Measurements from ENCODE around the gene HOXC13. TPM values are rescaled to one million over a fixed set of nuclear protein-coding genes. Genes with fewer than 3 reads are reported as not detected.

The HOXC13 gene
- total and polyA plus RNA-seq, 9 of the 15 experiments (the other 6 are each of a cell fraction or from before 2014, with no cell fraction given) = 0.03 to 0.29 (median 0.17) TPM; not detected in 2

DNA sequence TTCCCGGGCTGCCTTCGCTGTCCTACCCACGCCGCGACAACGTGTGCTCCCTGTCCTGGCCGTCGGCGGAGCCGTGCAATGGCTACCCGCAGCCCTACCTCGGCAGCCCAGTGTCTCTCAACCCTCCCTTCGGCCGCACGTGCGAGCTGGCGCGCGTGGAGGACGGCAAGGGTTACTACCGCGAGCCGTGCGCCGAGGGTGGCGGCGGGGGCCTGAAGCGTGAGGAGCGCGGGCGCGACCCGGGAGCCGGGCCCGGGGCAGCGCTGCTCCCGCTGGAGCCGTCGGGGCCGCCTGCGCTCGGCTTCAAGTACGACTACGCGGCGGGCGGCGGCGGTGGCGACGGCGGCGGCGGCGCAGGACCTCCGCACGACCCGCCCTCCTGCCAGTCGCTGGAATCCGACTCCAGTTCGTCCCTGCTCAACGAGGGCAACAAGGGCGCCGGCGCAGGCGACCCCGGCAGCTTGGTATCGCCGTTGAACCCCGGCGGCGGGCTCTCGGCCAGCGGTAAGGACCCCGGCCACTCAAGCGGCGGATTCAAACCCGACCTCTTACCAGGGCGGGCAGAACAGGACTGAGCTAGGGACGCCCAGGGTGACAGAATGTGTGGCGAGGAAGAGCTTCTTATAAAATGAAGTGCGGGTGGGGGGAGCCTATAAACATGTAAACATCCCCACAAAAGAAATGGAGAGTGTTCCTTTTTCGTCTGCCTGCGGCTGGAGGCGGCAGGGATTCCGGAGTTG lies 16.6 kb downstream of the HOXC13 start (continued):
- TF ChIP-seq PHB (CRISPR knock-in tag; IDR thresholded peaks at IDR 0.05) (no peak), RBM14 (IDR thresholded peaks at IDR 0.05; ENCODE audit: borderline replicate concordance, insufficient read depth, low read depth, low read length) (no peak), CBFB (CRISPR knock-in tag; IDR thresholded peaks at IDR 0.05) (no peak), PPARD (CRISPR knock-in tag; IDR thresholded peaks at IDR 0.05) (no peak), ZNF77 (CRISPR knock-in tag; IDR thresholded peaks at IDR 0.05) (no peak)
- TF ChIP-seq, protein P1, sequence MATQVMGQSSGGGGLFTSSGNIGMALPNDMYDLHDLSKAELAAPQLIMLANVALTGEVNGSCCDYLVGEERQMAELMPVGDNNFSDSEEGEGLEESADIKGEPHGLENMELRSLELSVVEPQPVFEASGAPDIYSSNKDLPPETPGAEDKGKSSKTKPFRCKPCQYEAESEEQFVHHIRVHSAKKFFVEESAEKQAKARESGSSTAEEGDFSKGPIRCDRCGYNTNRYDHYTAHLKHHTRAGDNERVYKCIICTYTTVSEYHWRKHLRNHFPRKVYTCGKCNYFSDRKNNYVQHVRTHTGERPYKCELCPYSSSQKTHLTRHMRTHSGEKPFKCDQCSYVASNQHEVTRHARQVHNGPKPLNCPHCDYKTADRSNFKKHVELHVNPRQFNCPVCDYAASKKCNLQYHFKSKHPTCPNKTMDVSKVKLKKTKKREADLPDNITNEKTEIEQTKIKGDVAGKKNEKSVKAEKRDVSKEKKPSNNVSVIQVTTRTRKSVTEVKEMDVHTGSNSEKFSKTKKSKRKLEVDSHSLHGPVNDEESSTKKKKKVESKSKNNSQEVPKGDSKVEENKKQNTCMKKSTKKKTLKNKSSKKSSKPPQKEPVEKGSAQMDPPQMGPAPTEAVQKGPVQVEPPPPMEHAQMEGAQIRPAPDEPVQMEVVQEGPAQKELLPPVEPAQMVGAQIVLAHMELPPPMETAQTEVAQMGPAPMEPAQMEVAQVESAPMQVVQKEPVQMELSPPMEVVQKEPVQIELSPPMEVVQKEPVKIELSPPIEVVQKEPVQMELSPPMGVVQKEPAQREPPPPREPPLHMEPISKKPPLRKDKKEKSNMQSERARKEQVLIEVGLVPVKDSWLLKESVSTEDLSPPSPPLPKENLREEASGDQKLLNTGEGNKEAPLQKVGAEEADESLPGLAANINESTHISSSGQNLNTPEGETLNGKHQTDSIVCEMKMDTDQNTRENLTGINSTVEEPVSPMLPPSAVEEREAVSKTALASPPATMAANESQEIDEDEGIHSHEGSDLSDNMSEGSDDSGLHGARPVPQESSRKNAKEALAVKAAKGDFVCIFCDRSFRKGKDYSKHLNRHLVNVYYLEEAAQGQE (IDR thresholded peaks at IDR 0.05; ENCODE audit: borderline replicate concordance) = no peak
- TF ChIP-seq, protein P1 (CRISPR knock-in tag; IDR thresholded peaks at IDR 0.05; ENCODE audit: low read depth) = no peak

All from K562 (cell line).